Smooth muscle cell (in vitro differentiated cells): ENCODE results near the gene ATP2C2. TPM values are rescaled to one million over a fixed set of nuclear protein-coding genes. Genes with fewer than 3 reads are reported as not detected.

Experiments used
- DNase-seq: peaks from one replicate; lab custom pipeline; 2025; ENCODE audit not compliant: unreplicated experiment; lab: John Stamatoyannopoulos, UW
- H2AFZ ChIP-seq: fragments of 200-600 bp; sonication (generic); 2 replicates; pipeline ENCODE4 v1.6.0; 2016; ENCODE audit warnings: antibody characterized with exemption, low read depth, mild to moderate bottlenecking
- H3F3A ChIP-seq: fragments of 200-600 bp; sonication (generic); 2 replicates; pipeline ENCODE4 v1.6.0; 2017; ENCODE audit warnings: antibody characterized with exemption, low read depth
- H3K27ac ChIP-seq: fragments of 200-600 bp; sonication (generic); 2 replicates; pipeline ENCODE4 v1.5.1; 2016; ENCODE audit warnings: low read depth, mild to moderate bottlenecking
- H3K27me3 ChIP-seq: fragments of 200-600 bp; sonication (generic); 2 replicates; pipeline ENCODE4 v1.6.1; 2016; ENCODE audit warnings: low read depth, mild to moderate bottlenecking
- H3K36me3 ChIP-seq: fragments of 200-600 bp; sonication (generic); 2 replicates; pipeline ENCODE4 v1.5.1; 2016; ENCODE audit warnings: low read depth
- H3K4me1 ChIP-seq: fragments of 200-600 bp; sonication (generic); 2 replicates; pipeline ENCODE4 v1.5.1; 2016; ENCODE audit warnings: low read depth
- H3K4me2 ChIP-seq: fragments of 200-600 bp; sonication (generic); 2 replicates; pipeline ENCODE4 v1.6.0; 2016; ENCODE audit warnings: mild to moderate bottlenecking
- H3K4me3 ChIP-seq: fragments of 200-600 bp; sonication (generic); 2 replicates; pipeline ENCODE4 v1.5.1; 2016; ENCODE audit warnings: mild to moderate bottlenecking
- H3K79me2 ChIP-seq: fragments of 200-600 bp; sonication (generic); 2 replicates; pipeline ENCODE4 v1.6.0; 2016; ENCODE audit warnings: low read depth, mild to moderate bottlenecking
- H3K9ac ChIP-seq: fragments of 200-600 bp; sonication (generic); 2 replicates; pipeline ENCODE4 v1.6.0; 2016; ENCODE audit warnings: low read depth
- H3K9me3 ChIP-seq: fragments of 200-600 bp; sonication (generic); replicated peaks from 2 replicates; pipeline ENCODE4 v1.5.1; 2016; ENCODE audit warnings: low read depth
- H4K20me1 ChIP-seq: fragments of 200-600 bp; sonication (generic); 2 replicates; pipeline ENCODE4 v1.6.0; 2016; ENCODE audit warnings: low read depth
- CTCF ChIP-seq: fragments of 200-600 bp; sonication (generic); IDR thresholded peaks from 2 replicates; pipeline ENCODE4 v1.5.1; 2017; ENCODE audit warnings: borderline replicate concordance, mild to moderate bottlenecking, antibody characterized with exemption; ENCODE audit not compliant: insufficient read depth, poor library complexity, severe bottlenecking
- WGBS: methylation state at CpG from one replicate; pipeline ENCODE4 v1.1.7; 2016; ENCODE audit warnings: low lambda C conversion rate; 5-methylcytosine and 5-hydroxymethylcytosine counted together
- polyA plus RNA-seq: library from polyadenylated mRNA; unstranded; fragments of >200 nt; fragmentation: Nextera tagmentation; extraction: Ambion mirVana; gene quantifications from 2 replicates; pipeline ENCODE4 v1.2.1, GENCODE V29; 2016
- total RNA-seq: library from RNA; depleted of rRNA; stranded (reverse); fragments of >200 nt; gene quantifications from 2 replicates; pipeline ENCODE4 v1.2.3, GENCODE V29; 2014

Gene ATP2C2
- total and polyA plus RNA-seq, 2 experiments from 2014 or later = 3.1 to 4.1 TPM

GRCh38 chr16:84460406-84461028 lies 92.2 kb downstream of the ATP2C2 start:
- 91% methylated on average over 20 of the region's 20 CpGs for WGBS

GRCh38 chr16:84461029-84461412 lies 92.7 kb downstream of the ATP2C2 start:
- WGBS = 88% methylated on average over 8 of the region's 8 CpGs
- H3K4me2 ChIP-seq = no peak overlapping the region
- TF ChIP-seq CTCF = no peak
- no peaks in the 10 kb centered on the region for H3K27me3 ChIP-seq
- no peak overlapping the region for H3K4me3 ChIP-seq
- no peaks in the 10 kb centered on the region for H3K36me3 ChIP-seq
- no peak overlapping the region for H3K27ac ChIP-seq
- no peaks in the 10 kb centered on the region for H3F3A ChIP-seq
- no peaks in the 10 kb centered on the region for H3K9me3 ChIP-seq
- H2AFZ ChIP-seq = no peak overlapping the region
- H4K20me1 ChIP-seq = peaks cover 4% of the 10 kb centered on the region
- H3K4me1 ChIP-seq = no peaks in the 10 kb centered on the region
- DNase-seq = no peak
- H3K79me2 ChIP-seq = no peaks in the 10 kb centered on the region
- no peak overlapping the region for H3K9ac ChIP-seq

More at GRCh38 chr16:84460406-84461028, 92.2 kb downstream of the ATP2C2 start:
- TF ChIP-seq CTCF = no peak
- Histone ChIP-seq H3K9me3 (no peaks in the 10 kb centered on the region), H3K36me3 (no peaks in the 10 kb centered on the region), H3K79me2 (no peaks in the 10 kb centered on the region), H3K4me2 (no peak overlapping the region), H3K27ac (no peak overlapping the region), H3K27me3 (no peaks in the 10 kb centered on the region), H3F3A (no peaks in the 10 kb centered on the region), H4K20me1 (peaks cover 4% of the 10 kb centered on the region), H3K4me1 (no peaks in the 10 kb centered on the region), H3K4me3 (no peak overlapping the region), H2AFZ (no peak overlapping the region), H3K9ac (no peak overlapping the region)
- DNase-seq = no peak

GRCh38 chr16:84461413-84462295 lies 93.3 kb downstream of the ATP2C2 start:
- DNase-seq = no peak
- WGBS = 96% methylated on average over 30 of the region's 30 CpGs
- peaks cover 4% of the 10 kb centered on the region for H4K20me1 ChIP-seq

More at GRCh38 chr16:84461413-84462295, 93.3 kb downstream of the ATP2C2 start:
- TF ChIP-seq CTCF = no peak
- no peak overlapping the region for H3K9ac ChIP-seq
- H3K4me2 ChIP-seq = no peak overlapping the region
- H3K36me3 ChIP-seq = peaks cover 4% of the 10 kb centered on the region
- H3K9me3 ChIP-seq = no peaks in the 10 kb centered on the region
- no peaks in the 10 kb centered on the region for H3K79me2 ChIP-seq
- H3K27me3 ChIP-seq = no peaks in the 10 kb centered on the region
- H2AFZ ChIP-seq = no peak overlapping the region
- H3K4me1 ChIP-seq = no peaks in the 10 kb centered on the region
- no peaks in the 10 kb centered on the region for H3F3A ChIP-seq
- H3K27ac ChIP-seq = no peak overlapping the region
- H3K4me3 ChIP-seq = no peak overlapping the region
